SU-DHL-6 (cell line): ENCODE results near the gene MAU2.

Experiments used
- H2AFZ ChIP-seq: fragments of 200-600 bp; sonication (generic); 2 replicates; pipeline ENCODE4 v1.6.1; 2014; ENCODE audit warnings: low read depth, mild to moderate bottlenecking, moderate library complexity, mixed read lengths, antibody characterized with exemption, low read length; ENCODE audit not compliant: severe bottlenecking
- H3F3A ChIP-seq: fragments of 200-600 bp; shearing (Covaris generic); 2 replicates; pipeline ENCODE4 v1.6.0; 2016; ENCODE audit warnings: antibody characterized with exemption, mild to moderate bottlenecking; ENCODE audit not compliant: insufficient read depth
- H3K27ac ChIP-seq: fragments of 200-600 bp; sonication (generic); 2 replicates; pipeline ENCODE4 v1.5.1; 2016; ENCODE audit warnings: low read depth, mild to moderate bottlenecking, low read length, moderate library complexity, mixed read lengths
- H3K27me3 ChIP-seq: fragments of 200-600 bp; sonication (generic), shearing (Covaris generic); 2 replicates; pipeline ENCODE4 v1.6.0; 2014; ENCODE audit warnings: mild to moderate bottlenecking, low read length
- H3K36me3 ChIP-seq: fragments of 200-600 bp; sonication (generic); 2 replicates; pipeline ENCODE4 v1.6.1; 2014; ENCODE audit warnings: mild to moderate bottlenecking, low read length, mixed read lengths
- H3K4me2 ChIP-seq: fragments of 300-600, 200-600 bp; shearing (Covaris generic), sonication (generic); 2 replicates; pipeline ENCODE4 v1.6.0; 2014; ENCODE audit warnings: low read length, low read depth, mild to moderate bottlenecking; ENCODE audit not compliant: poor library complexity, severe bottlenecking
- H3K4me3 ChIP-seq: fragments of 200-600 bp; sonication (generic); 2 replicates; pipeline ENCODE4 v1.5.1; 2014; ENCODE audit warnings: antibody characterized with exemption, low read length, mild to moderate bottlenecking, mixed read lengths; ENCODE audit not compliant: insufficient read depth, poor library complexity, severe bottlenecking
- H3K79me2 ChIP-seq: fragments of 200-600 bp; sonication (generic); 2 replicates; pipeline ENCODE4 v1.6.1; 2014; ENCODE audit warnings: mild to moderate bottlenecking, low read length, moderate library complexity; ENCODE audit not compliant: insufficient read depth
- H3K9ac ChIP-seq: fragments of 200-600 bp; sonication (generic); 2 replicates; pipeline ENCODE4 v1.7.0; 2014; ENCODE audit warnings: mild to moderate bottlenecking, low read length
- H3K9me2 ChIP-seq: fragments of 200-600 bp; sonication (generic); replicated peaks from 2 replicates; pipeline ENCODE4 v1.6.1; 2014; ENCODE audit warnings: low read length; ENCODE audit not compliant: insufficient read depth
- H3K9me3 ChIP-seq: fragments of 200-600 bp; sonication (generic); 2 replicates; pipeline ENCODE4 v1.6.1; 2014; ENCODE audit warnings: low read length, mixed read lengths; ENCODE audit not compliant: insufficient read depth
- H4K20me1 ChIP-seq: fragments of 200-600 bp; sonication (generic); 2 replicates; pipeline ENCODE4 v1.6.1; 2014; ENCODE audit warnings: low read depth, mild to moderate bottlenecking, antibody characterized with exemption, low read length, moderate library complexity, mixed read lengths
- EZH2phosphoT487 ChIP-seq: fragments of 200-600 bp; sonication (generic), shearing (Covaris generic); conservative IDR thresholded peaks from 2 replicates; pipeline ENCODE4 v1.6.1; 2018; ENCODE audit warnings: mild to moderate bottlenecking, antibody characterized with exemption, low read length, moderate library complexity, mixed read lengths
- TF ChIP-seq, protein P1 (sequence below): fragments of 200-600 bp; sonication (generic); IDR thresholded peaks from one replicate; pipeline ENCODE4 v1.5.1; 2017; ENCODE audit warnings: antibody characterized with exemption, mild to moderate bottlenecking, low read length, moderate library complexity; ENCODE audit not compliant: insufficient read depth, poor library complexity, severe bottlenecking

MAU2 gene

DNA sequence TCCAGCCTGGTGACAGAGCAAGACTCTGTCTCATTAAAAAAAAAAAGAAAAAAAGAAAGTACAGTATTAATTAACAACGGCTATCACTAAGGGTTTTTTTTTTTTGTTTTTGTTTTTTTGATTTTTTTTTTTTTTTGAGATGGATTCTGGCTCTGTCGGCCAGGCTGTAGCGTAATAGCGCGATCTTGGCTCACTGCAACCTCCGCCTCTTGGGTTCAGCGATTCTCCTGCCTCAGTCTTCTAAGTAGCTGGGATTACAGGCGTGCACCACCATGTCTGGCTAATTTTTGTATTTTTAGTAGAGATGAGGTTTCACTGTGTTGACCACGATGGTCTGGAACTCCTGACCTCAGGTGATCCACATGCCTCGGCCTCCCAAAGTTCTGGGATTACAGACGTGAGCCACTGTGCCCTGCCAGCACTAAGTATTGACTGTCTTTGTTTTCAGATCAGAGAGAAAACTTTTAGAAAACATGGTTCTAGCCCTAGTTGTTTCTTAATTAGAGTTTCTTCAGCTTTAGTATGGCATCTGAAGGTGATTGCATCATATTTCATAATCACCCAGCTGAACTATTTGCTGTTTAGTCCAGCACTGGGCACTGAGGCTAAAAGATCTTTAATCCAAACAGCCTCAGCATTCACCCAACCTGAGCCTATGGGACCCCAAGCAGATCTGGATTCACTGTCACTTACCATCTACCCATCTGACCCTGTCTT, 82.2 kb downstream of the MAU2 start:
- no peak for TF ChIP-seq EZH2phosphoT487
- TF ChIP-seq, protein P1, sequence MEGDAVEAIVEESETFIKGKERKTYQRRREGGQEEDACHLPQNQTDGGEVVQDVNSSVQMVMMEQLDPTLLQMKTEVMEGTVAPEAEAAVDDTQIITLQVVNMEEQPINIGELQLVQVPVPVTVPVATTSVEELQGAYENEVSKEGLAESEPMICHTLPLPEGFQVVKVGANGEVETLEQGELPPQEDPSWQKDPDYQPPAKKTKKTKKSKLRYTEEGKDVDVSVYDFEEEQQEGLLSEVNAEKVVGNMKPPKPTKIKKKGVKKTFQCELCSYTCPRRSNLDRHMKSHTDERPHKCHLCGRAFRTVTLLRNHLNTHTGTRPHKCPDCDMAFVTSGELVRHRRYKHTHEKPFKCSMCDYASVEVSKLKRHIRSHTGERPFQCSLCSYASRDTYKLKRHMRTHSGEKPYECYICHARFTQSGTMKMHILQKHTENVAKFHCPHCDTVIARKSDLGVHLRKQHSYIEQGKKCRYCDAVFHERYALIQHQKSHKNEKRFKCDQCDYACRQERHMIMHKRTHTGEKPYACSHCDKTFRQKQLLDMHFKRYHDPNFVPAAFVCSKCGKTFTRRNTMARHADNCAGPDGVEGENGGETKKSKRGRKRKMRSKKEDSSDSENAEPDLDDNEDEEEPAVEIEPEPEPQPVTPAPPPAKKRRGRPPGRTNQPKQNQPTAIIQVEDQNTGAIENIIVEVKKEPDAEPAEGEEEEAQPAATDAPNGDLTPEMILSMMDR = no peak
- Histone ChIP-seq H4K20me1 (no peaks in the 10 kb centered on the region; the same call in 1 of the 2 replicates), H3K27me3 (no peaks in the 10 kb centered on the region), H3K4me2 (no peak overlapping the region), H3K4me3 (no peak overlapping the region), H3K9me3 (no peaks in the 10 kb centered on the region), H3K9ac (no peak overlapping the region), H3F3A (peaks cover 14% of the 10 kb centered on the region), H3K9me2 (no peaks in the 10 kb centered on the region), H3K79me2 (peaks cover 58% of the 10 kb centered on the region), H3K36me3 (no peaks in the 10 kb centered on the region), H2AFZ (no peak overlapping the region), H3K27ac (no peak overlapping the region)

DNA sequence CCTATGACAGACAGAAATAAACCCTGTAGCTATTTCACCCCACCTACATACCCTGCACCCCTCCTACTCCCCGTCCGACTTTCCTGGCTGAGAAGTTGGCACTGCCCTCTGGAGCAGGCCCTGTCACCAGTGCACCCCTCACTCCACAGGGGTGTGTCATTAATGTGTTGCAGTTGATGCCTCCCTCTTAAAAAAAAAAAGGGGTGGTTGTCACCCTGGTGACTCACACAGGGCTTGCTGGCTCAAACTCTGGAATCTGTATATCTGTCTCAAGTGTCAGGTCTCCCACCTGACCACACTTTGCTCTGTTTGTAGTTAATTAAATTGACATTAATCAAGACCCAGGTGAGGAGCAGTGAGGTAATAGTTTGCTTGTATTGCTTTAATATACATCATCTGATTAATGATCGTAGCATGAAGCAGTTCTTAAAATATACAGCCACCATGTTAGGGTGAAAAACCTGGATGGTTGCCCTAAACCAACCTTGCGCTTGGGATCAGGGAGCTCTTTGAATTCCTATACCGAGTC, 82.8 kb downstream of the MAU2 start:
- Histone ChIP-seq H3K9me3 (no peaks in the 10 kb centered on the region), H3K9ac (no peak overlapping the region), H3K36me3 (no peaks in the 10 kb centered on the region), H3K27me3 (no peaks in the 10 kb centered on the region), H2AFZ (no peak overlapping the region), H4K20me1 (peaks cover 3% of the 10 kb centered on the region; the same call in 1 of the 2 replicates), H3K79me2 (peaks cover 62% of the 10 kb centered on the region), H3K27ac (no peak overlapping the region), H3K4me3 (no peak overlapping the region), H3F3A (peaks cover 14% of the 10 kb centered on the region), H3K4me2 (no peak overlapping the region), H3K9me2 (no peaks in the 10 kb centered on the region)
- TF ChIP-seq, protein P1 = no peak
- TF ChIP-seq EZH2phosphoT487 = no peak

DNA sequence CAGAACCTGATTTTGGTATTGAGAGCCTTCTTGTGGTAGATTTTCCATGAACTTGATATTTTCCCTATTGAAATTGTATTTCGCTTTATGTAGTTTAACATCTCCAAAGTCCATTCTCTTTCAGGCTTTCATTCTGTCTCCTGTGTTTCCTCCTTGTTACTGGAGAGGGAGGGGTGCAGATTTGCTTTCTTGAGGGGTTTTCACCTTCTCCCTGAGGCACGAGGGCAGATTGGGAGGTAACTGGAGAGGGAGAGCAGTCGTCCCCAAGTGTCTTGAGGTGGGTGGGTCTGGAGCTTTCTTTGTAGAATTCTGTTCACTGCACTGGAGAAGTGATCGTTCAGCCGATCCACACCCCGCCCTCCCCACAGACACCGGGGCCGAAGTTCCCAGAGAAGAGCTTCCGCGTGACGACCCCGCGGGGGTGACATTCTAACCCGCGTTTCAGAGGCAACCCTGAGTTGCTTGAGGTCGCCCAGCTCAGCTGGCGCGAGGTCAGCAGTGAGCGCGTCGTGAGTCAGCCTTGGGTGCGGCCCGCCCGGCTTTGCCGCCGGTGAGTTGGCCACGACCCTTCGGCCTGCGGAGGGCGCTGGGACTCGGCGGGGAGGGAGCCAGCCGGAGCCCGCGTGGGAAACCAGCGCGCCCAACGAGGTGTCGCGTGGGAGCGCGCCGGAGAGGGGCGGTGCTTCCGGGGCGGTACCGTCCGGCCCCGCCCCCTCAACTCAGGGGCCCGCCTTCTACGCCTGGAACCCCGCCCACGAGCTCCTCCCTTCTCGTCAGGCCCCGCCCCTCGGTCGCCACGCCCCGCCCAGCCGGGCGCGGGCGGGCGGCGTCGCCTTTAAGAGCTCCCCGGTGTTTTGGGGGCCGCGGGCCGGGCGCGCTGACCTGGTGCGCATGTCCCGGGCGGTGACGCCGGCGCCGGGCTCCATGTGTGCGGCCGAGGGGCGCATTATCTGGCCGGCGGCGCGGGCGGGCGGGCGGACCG, 84.5 kb downstream of the MAU2 start, which contains the start of gene GATAD2A:
Gene GATAD2A (plus strand): TSS at position 797 of the 982 bp plus-strand sequence. CDS start 59,671 bp downstream, outside the sequence.
- no peak within 1 kb of the TSS for H2AFZ ChIP-seq
- H3K4me2 ChIP-seq = peak within 1 kb of the TSS; percentile 90
- TF ChIP-seq, protein P1 = no peak
- TF ChIP-seq EZH2phosphoT487 = no peak
- peaks cover 15% of the 10 kb centered on the region; the same call in 1 of the 2 replicates for H4K20me1 ChIP-seq
- no peaks in the 10 kb centered on the region for H3K9me2 ChIP-seq
- no peaks in the 10 kb centered on the region for H3K36me3 ChIP-seq
- H3K4me3 ChIP-seq = peak within 1 kb of the TSS; percentile 62
- H3K9me3 ChIP-seq = no peaks in the 10 kb centered on the region
- H3F3A ChIP-seq = peaks cover 14% of the 10 kb centered on the region
- H3K79me2 ChIP-seq = peaks cover 67% of the 10 kb centered on the region
- H3K9ac ChIP-seq = peak within 1 kb of the TSS; percentile 85
- H3K27me3 ChIP-seq = no peaks in the 10 kb centered on the region
- H3K27ac ChIP-seq = peak within 1 kb of the TSS; percentile 53
